HG02759 (cell line): ENCODE data around the gene TMEM182.

Experiments
- ATAC-seq: cut with Tn5 transposase; IDR thresholded peaks from one replicate; pipeline ENCODE4 v1.9.1; 2021; ENCODE audit warnings: mild to moderate bottlenecking, moderate library complexity; ENCODE audit not compliant: unreplicated experiment

TMEM182 gene

DNA sequence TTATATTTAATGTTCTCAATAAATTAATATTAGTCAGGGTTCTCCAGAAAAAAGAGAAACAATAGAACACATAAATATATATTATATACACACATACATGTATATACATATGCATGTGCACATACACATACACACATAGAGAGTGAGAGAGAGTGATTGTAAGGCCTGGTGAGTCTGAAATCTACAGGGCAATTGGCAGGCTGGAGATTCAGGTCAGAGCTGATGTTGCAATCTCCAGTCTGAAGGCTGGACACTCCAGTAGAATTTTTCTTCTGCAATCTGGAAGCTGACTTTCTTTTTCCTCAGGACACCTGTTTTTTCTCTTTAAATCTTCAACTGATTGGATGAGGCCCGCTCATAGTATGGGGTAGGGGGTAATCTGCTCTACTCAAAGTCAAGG is 3.2 kb downstream of the TMEM182 start:
- ATAC-seq, result no peak

GRCh38 chr2:102768253-102768652 is 6.4 kb downstream of the TMEM182 start:
- no peak for ATAC-seq

GRCh38 chr2:102768892-102769291 is 7.1 kb downstream of the TMEM182 start:
- ATAC-seq, result no peak

DNA sequence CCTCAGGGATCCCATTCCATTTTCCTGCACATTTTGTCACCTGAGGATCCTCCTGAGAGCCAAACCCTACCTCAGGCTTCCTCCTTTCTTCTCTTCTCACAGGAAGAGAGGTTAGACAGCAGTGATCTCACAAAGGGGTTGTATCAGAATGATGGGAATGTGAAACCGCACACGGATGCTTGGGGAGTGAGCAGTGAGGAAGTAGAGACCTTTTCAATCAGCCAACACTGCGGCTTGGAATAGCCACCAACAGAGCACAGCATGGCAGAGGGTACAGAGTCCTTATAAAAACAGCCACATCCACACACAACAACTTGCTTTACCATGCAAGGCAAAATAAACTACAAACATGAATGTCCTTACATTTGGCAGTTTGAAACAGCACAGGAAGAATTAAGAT is 8.7 kb downstream of the TMEM182 start:
- no peak for ATAC-seq

- ATAC-seq, result no peak
Measured at GRCh38 chr2:102771114-102771513, 9.3 kb downstream of the TMEM182 start.

DNA sequence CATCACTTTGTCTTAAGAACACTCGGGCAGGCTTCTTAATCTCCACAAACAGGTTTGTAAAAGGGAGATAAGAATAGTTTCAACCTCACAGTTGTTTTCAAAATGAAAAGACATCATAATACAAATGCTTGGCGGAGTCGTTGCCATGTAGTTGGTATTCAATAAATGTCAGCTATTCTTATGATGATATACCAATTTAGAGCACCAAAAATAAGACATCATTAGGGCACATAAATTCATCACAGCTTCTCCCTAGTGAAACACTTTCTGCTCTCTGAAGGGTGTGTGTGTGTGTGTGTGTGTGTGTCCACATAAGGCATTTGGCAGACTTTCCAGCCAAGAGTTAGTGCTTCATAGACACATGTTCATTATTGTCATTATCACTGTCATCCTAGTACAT is 10.8 kb downstream of the TMEM182 start:
- no peak for ATAC-seq

- no peak for ATAC-seq
Measured at GRCh38 chr2:102773149-102773705, 11.4 kb downstream of the TMEM182 start.

DNA sequence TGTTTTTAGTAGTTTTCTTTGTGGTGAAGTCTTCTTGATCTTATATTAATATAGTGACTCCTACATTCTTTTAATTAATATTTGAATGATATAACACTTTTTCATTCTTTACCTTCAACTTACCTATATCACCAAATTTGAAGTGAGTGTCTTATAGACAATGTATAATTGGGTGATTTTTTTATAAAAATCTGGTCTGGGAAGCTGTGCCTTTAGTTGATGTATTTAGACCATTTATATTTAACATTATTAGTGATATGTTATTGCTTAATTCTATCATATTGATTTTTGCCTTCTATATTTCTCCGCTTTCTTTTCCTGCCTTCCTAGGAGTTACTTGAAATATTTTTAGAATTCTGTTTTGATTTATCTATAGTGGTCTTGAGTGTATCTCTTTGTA is 16.4 kb downstream of the TMEM182 start:
- ATAC-seq, result no peak

- ATAC-seq, result no peak
Measured at GRCh38 chr2:102780467-102780866, 18.6 kb downstream of the TMEM182 start.

GRCh38 chr2:102782187-102782586 is 20.4 kb downstream of the TMEM182 start:
- ATAC-seq, result no peak

- no peak for ATAC-seq
Measured at GRCh38 chr2:102782933-102783332, 21.1 kb downstream of the TMEM182 start.

- no peak for ATAC-seq
Measured at GRCh38 chr2:102783506-102784183, 21.8 kb downstream of the TMEM182 start.

DNA sequence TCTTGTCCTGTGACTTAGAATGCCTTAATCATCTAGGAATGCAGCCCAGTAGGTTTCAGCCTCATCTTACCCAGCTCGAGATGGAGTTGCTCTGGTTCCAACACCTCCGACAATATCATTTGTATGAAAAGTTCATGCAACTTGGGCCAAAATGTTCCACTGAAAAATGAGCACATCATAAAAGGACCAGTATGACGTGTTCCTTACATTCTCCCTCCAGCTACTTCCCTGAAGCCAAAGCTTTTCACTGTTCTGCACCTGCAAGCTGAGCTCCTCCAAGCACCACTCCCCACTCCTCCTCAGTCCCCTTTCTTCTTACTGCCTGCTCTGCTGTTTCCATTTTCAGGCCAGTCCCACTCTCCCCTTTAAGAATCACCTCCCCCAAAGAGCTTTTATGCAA is 23.1 kb downstream of the TMEM182 start:
- ATAC-seq, result no peak

DNA sequence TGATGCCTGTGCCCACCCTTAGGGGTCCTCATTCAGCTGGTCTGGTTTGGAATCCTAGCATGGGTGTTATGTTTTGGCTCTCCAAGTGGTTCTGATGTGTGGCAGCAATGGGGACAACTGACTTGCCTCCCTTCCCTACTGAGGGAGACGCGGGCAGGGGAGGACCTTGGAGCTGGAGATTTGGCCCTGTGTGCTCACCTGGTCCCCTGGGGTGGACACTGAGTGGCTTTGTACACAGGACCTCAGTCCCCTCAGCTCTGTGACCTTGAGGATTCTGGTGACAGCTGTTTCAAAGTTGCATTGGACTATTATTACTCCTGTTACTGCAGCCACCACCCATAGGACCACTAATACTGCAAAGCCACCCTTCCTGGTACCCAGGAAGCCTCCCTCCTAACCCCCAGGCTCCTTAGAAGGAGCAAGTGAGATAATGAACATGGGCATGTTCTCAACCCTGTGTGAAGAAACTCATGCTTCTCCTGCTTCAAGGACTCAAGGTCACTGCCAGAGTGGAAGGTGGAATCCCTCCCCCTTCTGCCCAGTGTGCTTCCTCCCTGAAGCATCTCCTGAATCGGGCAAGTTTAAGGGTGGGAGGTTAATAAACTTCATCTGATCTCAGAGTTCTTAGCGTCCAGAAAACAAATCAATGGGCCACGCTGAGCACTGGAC is 26.5 kb downstream of the TMEM182 start:
- ATAC-seq, result no peak

GRCh38 chr2:102788885-102789260 is 27.0 kb downstream of the TMEM182 start:
- ATAC-seq, result no peak

GRCh38 chr2:102789349-102790090 is 27.7 kb downstream of the TMEM182 start:
- ATAC-seq, result no peak

- no peak for ATAC-seq
Measured at GRCh38 chr2:102790091-102790455, 28.2 kb downstream of the TMEM182 start.

DNA sequence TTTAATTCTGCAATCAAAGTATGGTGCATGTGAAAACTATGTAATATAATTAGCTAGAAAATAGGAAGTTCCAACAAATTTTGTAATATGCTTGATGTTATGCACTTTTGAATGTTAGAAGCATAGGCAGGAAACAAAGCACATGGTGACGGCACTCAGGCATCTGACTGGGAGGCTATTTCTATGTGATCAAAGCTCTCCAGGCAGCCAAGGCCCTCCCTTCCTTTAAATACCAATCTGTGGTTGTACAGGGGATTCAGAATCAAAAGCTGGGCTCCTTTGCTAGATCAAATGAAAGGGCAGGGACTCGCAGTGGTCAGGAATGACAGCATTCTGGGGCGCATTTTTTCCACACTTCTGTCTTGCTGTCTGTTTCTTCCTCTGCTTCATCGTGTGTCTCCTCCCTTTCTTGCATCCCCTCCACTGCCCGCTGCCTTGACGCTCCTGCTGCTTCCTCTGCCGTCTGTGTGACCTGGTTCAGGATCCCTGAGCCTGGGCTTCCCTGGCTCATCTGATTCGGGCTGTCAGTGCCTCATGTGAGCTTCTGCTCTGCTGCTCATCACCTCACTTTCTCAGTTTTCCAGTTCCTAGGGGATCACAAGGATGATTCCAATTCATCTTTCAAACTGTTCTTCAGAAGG is 30.9 kb downstream of the TMEM182 start:
- ATAC-seq, result no peak

DNA sequence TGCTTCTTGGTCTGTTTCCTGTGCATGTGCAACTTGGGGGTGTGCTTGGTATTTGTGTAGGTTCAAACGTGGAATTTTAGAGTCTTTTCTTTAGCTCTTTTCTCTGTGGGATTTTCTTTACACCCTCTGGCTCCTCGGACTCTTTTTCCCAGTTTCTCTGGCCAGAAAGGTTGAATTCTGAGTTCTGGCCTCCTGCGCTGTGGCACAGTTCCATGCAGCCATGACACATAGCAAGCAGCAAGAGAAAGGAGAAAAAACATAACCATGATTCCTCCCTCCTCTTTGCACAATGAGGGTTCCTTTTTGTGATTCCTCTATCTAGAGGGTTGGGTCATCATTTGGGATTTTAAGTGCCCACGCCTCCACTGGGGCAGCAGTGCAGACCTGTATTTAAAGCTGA is 33.8 kb downstream of the TMEM182 start:
- ATAC-seq, result no peak

DNA sequence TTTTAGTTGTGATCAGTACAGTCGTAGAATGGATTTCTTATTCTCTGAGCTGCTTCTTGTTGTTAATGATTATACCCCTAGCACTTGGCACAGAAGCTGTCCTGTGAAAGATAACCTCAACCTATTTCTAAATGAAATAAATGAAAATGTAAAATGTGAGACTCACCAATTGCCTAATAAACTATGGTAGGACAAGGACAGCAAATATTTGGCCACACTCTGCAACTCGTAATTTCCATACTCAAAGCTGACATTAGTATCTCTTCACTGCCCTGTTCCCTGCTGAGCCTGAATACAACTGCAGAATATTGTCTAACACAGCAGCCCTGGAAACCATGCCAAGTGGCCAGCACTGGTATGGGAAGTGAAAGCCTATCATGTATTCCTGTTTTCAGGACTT is 34.5 kb downstream of the TMEM182 start:
- no peak for ATAC-seq

GRCh38 chr2:102797486-102797885 is 35.7 kb downstream of the TMEM182 start:
- no peak for ATAC-seq
